ENCODE results near the gene FDX2.

FDX2 gene

GRCh38 chr19:10334588-10335351, 19.0 kb upstream of the FDX2 start:
- peak; percentile 88 for DNase-seq (ENCODE audit: extremely low spot score)
- ChIA-PET POLR2A (interaction anchor here (1.5 to 2.9 kb wide), 8 partner anchors 7 to 89 kb away, joined by 3 to 41 read pairs (median 8); partner anchors contain the start of genes ICAM4, ICAM5 and TYK2), CTCF (interaction anchor here (0.9 to 1.0 kb wide), 3 partner anchors 10 to 65 kb away, joined by 3 to 4 read pairs (median 4); no protein-coding TSS in a partner anchor)
- TF ChIP-seq LEF1 (IDR thresholded peaks at IDR 0.05; ENCODE audit: borderline replicate concordance) (no peak), TARDBP (IDR thresholded peaks at IDR 0.05) (no peak), FOXM1 (IDR thresholded peaks at IDR 0.05; ENCODE audit: borderline replicate concordance) (no peak), SP1 (IDR thresholded peaks at IDR 0.05) (no peak), PKNOX1 (IDR thresholded peaks at IDR 0.05) (no peak), SUZ12 (IDR thresholded peaks at IDR 0.05) (no peak), ARNT (IDR thresholded peaks at IDR 0.05) (no peak), FOXA1 (IDR thresholded peaks at IDR 0.05) (no peak), FOXK2 (IDR thresholded peaks at IDR 0.05) (no peak), BHLHE40 (IDR thresholded peaks at IDR 0.05; ENCODE audit: borderline replicate concordance) (no peak), HDGF (IDR thresholded peaks at IDR 0.05; ENCODE audit: borderline replicate concordance) (no peak), ZNF384 (IDR thresholded peaks at IDR 0.05) (no peak), CTBP1 (IDR thresholded peaks at IDR 0.05; ENCODE audit: borderline replicate concordance) (no peak), L3MBTL2 (conservative IDR thresholded peaks at IDR 0.05) (no peak), NFRKB (IDR thresholded peaks at IDR 0.05) (no peak)

- DNase-seq (ENCODE audit: extremely low spot score), result no peak
- TF ChIP-seq CTBP1 (IDR thresholded peaks at IDR 0.05; ENCODE audit: borderline replicate concordance) (no peak), L3MBTL2 (conservative IDR thresholded peaks at IDR 0.05) (peak; percentile 28; the same call in 1 of the 2 replicates), SP1 (IDR thresholded peaks at IDR 0.05) (no peak), ELF4 (IDR thresholded peaks at IDR 0.05) (no peak), BHLHE40 (IDR thresholded peaks at IDR 0.05; ENCODE audit: borderline replicate concordance) (no peak), PKNOX1 (IDR thresholded peaks at IDR 0.05) (no peak; the same call in 1 of the 2 replicates)
- CTCF ChIA-PET, result interaction anchor here (0.5 to 1.1 kb wide), 4 partner anchors 11 to 417 kb away, joined by 4 read pairs; no protein-coding TSS in a partner anchor
- POLR2A ChIA-PET, result interaction anchor here (0.5 to 2.9 kb wide), 17 partner anchors 8 to 94 kb away, joined by 3 to 41 read pairs (median 5); partner anchors contain the start of genes FDX2, ICAM4, ICAM5 and TYK2
Observed at GRCh38 chr19:10333758-10334587, 18.2 kb upstream of the FDX2 start.

DNA sequence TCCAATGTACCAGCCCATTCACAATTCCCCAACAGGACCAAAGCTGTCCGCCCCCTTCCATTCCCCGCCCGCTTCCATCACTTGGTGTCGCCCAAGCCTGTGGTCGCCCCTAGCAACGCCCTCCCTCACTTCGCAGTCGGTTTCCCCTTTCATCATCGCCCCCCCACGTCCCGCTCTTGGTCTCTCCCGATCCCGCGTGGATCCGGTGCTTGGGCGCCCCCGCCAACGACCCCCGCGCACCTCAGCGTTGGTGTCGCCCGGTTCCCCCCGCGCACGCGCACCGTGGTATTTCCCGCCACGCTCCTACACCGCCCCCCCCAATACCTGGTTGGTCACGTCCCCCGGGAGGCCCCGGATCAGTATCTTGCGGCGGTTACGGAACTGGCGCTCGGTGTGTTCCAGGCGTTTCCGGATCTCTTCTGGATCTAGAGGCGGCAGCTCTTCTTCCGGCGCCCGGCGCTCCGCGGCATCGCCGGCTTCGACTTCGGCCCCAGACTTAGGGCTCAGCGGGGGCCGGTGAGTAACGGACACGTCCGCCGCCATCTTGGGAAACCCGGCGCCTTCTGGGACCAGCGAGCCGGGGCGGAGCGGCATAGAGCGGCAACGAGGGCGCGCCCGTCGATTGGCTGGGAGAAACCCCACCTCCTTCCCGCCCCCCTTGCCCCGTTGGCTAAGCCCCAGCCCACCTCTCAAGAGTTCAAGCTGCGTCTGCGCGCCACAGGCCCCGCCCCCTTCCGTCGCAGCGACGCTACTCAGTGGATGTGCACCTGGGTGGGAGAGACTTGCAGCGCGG, 17.3 kb upstream of the FDX2 start, which contains the start of gene RAVER1:
RAVER1 (minus strand) TSS at position 565 of the 793 bp plus-strand sequence; CDS start at position 543, 22 bp downstream.
- peak; percentile 75 for TF ChIP-seq BHLHE40 (IDR thresholded peaks at IDR 0.05; ENCODE audit: borderline replicate concordance)
- TF ChIP-seq ARNT (IDR thresholded peaks at IDR 0.05), result 0 out of 2 replicates have a peak, but pooled peaks have one; percentile 56
- peak; percentile 89 for TF ChIP-seq TARDBP (IDR thresholded peaks at IDR 0.05)
- TF ChIP-seq L3MBTL2 (conservative IDR thresholded peaks at IDR 0.05), result peak; percentile 84
- peak; percentile 39; the same call in 1 of the 2 replicates for TF ChIP-seq FOXM1 (IDR thresholded peaks at IDR 0.05; ENCODE audit: borderline replicate concordance)
- TF ChIP-seq CTBP1 (IDR thresholded peaks at IDR 0.05; ENCODE audit: borderline replicate concordance), result no peak
- DNase-seq (ENCODE audit: extremely low spot score), result peak; percentile 98
- CTCF ChIA-PET, result interaction anchor here (1.1 kb wide), 1 partner anchor 55 kb away, joined by 4 read pairs; no protein-coding TSS in a partner anchor
- POLR2A ChIA-PET, result interaction anchor here (0.5 to 2.9 kb wide), 16 partner anchors 8 to 95 kb away, joined by 3 to 41 read pairs (median 5); partner anchors contain the start of genes FDX2, ICAM4, ICAM5 and TYK2

GRCh38 chr19:10332158-10332964, 16.5 kb upstream of the FDX2 start:
- no peak for DNase-seq (ENCODE audit: extremely low spot score)
- TF ChIP-seq FOXK2 (IDR thresholded peaks at IDR 0.05), result no peak
- no peak for TF ChIP-seq TARDBP (IDR thresholded peaks at IDR 0.05)
- TF ChIP-seq ZNF384 (IDR thresholded peaks at IDR 0.05), result no peak
- no peak; the same call in 1 of the 2 replicates for TF ChIP-seq ELF4 (IDR thresholded peaks at IDR 0.05)
- no peak for TF ChIP-seq FOXM1 (IDR thresholded peaks at IDR 0.05; ENCODE audit: borderline replicate concordance)
- TF ChIP-seq CTBP1 (IDR thresholded peaks at IDR 0.05; ENCODE audit: borderline replicate concordance), result no peak
- TF ChIP-seq BHLHE40 (IDR thresholded peaks at IDR 0.05; ENCODE audit: borderline replicate concordance), result no peak
- TF ChIP-seq LEF1 (IDR thresholded peaks at IDR 0.05; ENCODE audit: borderline replicate concordance), result no peak
- TF ChIP-seq HDGF (IDR thresholded peaks at IDR 0.05; ENCODE audit: borderline replicate concordance), result no peak
- TF ChIP-seq SUZ12 (IDR thresholded peaks at IDR 0.05), result no peak
- TF ChIP-seq ARNT (IDR thresholded peaks at IDR 0.05), result no peak
- no peak for TF ChIP-seq NFRKB (IDR thresholded peaks at IDR 0.05)
- TF ChIP-seq PKNOX1 (IDR thresholded peaks at IDR 0.05), result no peak
- no peak for TF ChIP-seq FOXA1 (IDR thresholded peaks at IDR 0.05)
- no peak for TF ChIP-seq L3MBTL2 (conservative IDR thresholded peaks at IDR 0.05)
- no peak for TF ChIP-seq SP1 (IDR thresholded peaks at IDR 0.05)
- POLR2A ChIA-PET, result interaction anchor here (0.8 to 2.9 kb wide), 6 partner anchors 10 to 74 kb away, joined by 3 to 41 read pairs (median 5); partner anchors contain the start of genes ICAM4, ICAM5 and TYK2
- CTCF ChIA-PET, result no interaction called here

All from HEK293T (cell line).